Mammary epithelial cell (primary cell): Measurements from ENCODE around the gene AP2A2.

ENCODE experiments used
- EZH2 ChIP-seq: IDR thresholded peaks from 2 replicates; pipeline ENCODE4 v1.6.1; 2012; ENCODE audit warnings: low read length, inconsistent platforms, borderline replicate concordance
- TF ChIP-seq, protein P1 (sequence below), 2 donors: IDR thresholded peaks in 1 of 2; conservative IDR thresholded peaks in 1 of 2; 2 replicates each; pipeline ENCODE4 v1.5.1; 2011 to 2012; ENCODE audit warnings: inconsistent platforms in 2 of 2, low read length in 2 of 2, mild to moderate bottlenecking in 2 of 2, control low read depth in 1 of 2, low read depth in 1 of 2; ENCODE audit not compliant: insufficient read depth in 1 of 2; ENCODE audit errors: extremely low read depth in 1 of 2

- TF ChIP-seq EZH2 = no peak
- TF ChIP-seq, protein P1, sequence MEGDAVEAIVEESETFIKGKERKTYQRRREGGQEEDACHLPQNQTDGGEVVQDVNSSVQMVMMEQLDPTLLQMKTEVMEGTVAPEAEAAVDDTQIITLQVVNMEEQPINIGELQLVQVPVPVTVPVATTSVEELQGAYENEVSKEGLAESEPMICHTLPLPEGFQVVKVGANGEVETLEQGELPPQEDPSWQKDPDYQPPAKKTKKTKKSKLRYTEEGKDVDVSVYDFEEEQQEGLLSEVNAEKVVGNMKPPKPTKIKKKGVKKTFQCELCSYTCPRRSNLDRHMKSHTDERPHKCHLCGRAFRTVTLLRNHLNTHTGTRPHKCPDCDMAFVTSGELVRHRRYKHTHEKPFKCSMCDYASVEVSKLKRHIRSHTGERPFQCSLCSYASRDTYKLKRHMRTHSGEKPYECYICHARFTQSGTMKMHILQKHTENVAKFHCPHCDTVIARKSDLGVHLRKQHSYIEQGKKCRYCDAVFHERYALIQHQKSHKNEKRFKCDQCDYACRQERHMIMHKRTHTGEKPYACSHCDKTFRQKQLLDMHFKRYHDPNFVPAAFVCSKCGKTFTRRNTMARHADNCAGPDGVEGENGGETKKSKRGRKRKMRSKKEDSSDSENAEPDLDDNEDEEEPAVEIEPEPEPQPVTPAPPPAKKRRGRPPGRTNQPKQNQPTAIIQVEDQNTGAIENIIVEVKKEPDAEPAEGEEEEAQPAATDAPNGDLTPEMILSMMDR (conservative IDR thresholded peaks at IDR 0.05 in 1 of 2, IDR thresholded peaks at IDR 0.05 in 1 of 2; ENCODE audit: extremely low read depth in 1 of 2, insufficient read depth in 1 of 2, low read depth in 1 of 2, low read length in 2 of 2) = no peak
Measured at GRCh38 chr11:928786-929185, 3.1 kb downstream of the AP2A2 start.
